Loucy (cell line): ENCODE data around the gene TMEM38A.

Source experiments
- CTCF ChIP-seq: fragments of 200-600 bp; sonication (generic); conservative IDR thresholded peaks from 2 replicates; pipeline ENCODE4 v1.5.1; 2014; ENCODE audit warnings: mild to moderate bottlenecking, antibody characterized with exemption, low read length
- EZH2phosphoT487 ChIP-seq: fragments of 200-600 bp; IDR thresholded peaks from 2 replicates; pipeline ENCODE4 v1.6.1; 2018; ENCODE audit warnings: antibody characterized with exemption, mild to moderate bottlenecking, moderate library complexity, borderline replicate concordance

GRCh38 chr19:16626796-16627192 lies 34.1 kb upstream of the TMEM38A start:
- no peak for TF ChIP-seq CTCF
- TF ChIP-seq EZH2phosphoT487: no peak
